ENCODE measurements around the gene METRN. TPM values are rescaled to one million over a fixed set of nuclear protein-coding genes. Genes with fewer than 3 reads are reported as not detected.

METRN gene
- total and polyA plus RNA-seq, 12 donors: 1.3 to 189 (median 75.6) TPM

DNA sequence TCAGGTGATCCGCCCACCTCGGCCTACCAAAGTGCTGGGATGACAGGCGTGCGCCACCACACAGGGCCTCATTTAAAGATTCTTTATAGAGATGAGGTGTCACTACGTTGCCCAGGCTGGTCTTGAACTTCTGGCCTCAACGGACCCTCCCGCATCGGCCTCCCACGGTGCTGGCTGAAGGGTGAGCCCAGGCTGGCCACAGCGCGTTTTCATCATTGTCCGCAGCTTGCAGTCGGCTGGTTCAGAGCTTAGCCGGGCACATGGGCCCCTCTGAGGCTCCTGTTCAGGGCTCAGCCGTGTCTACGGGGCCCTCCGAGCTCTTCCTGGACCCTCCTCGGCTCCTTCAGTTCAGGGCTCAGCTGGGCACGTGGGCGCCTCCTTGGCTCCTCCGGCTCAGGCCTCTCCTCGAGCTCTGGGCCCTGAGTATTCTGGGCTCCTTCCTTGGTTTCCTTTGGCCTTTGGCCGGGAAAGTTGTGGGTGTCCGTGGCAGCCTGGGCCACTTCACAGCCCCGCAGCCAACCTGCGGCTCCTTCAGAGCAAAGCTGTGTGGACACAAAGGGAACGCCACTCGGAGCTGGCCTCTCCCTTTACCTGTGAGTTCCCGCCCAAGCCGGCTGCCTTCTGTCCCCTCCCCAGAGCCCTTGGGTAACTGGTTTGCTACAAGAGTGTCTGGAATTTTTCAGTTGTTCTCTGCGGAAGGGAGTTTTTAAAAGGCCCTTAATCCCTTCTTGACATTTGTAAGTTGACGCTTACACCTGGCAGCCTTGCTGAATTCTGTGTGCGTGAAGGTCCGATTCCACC is 44.4 kb downstream of the METRN start:
- H3K4me1 ChIP-seq (replicated peaks in 1 of 2): no peaks in the 10 kb centered on the region
- H3K4me3 ChIP-seq: no peak overlapping the region
- H3K27me3 ChIP-seq: no peaks in the 10 kb centered on the region
- intact Hi-C loops (cut with DNase I): no loop called here
- no peak for TF ChIP-seq POLR2A (IDR thresholded peaks at IDR 0.05)
- TF ChIP-seq, protein P1, sequence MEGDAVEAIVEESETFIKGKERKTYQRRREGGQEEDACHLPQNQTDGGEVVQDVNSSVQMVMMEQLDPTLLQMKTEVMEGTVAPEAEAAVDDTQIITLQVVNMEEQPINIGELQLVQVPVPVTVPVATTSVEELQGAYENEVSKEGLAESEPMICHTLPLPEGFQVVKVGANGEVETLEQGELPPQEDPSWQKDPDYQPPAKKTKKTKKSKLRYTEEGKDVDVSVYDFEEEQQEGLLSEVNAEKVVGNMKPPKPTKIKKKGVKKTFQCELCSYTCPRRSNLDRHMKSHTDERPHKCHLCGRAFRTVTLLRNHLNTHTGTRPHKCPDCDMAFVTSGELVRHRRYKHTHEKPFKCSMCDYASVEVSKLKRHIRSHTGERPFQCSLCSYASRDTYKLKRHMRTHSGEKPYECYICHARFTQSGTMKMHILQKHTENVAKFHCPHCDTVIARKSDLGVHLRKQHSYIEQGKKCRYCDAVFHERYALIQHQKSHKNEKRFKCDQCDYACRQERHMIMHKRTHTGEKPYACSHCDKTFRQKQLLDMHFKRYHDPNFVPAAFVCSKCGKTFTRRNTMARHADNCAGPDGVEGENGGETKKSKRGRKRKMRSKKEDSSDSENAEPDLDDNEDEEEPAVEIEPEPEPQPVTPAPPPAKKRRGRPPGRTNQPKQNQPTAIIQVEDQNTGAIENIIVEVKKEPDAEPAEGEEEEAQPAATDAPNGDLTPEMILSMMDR (IDR thresholded peaks at IDR 0.05): no peak
- H3K36me3 ChIP-seq (replicated peaks in 1 of 2): no peaks in the 10 kb centered on the region
- DNase-seq: no peak
- no peaks in the 10 kb centered on the region for H3K9me3 ChIP-seq (replicated peaks in 1 of 3)
- no peak overlapping the region for H3K27ac ChIP-seq
- WGBS, 4 donors: 84 to 88% (median 85%) methylated on average over 18 to 34 of the region's 34 CpGs

DNA sequence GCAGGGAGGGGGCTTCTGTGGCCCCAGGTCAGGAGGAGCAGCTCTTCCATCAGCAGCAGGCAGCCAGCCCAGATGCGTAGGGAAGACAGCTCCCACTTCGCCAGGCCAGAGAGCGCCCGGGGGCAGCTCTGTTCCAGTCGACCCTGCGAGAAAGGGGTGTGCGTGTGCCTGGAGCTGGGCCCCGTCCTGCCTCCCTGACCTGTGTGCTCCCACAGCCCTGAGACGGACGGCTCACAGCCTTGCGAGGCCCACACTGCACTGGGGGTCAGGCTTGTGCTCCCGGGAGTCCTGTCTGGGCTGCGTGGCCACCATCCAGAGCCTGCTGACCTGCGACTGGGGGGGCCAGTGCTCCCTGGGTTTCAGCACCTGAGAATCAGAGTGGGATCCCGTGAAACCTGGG is 45.1 kb downstream of the METRN start:
- WGBS, 4 donors: 72 to 81% (median 75%) methylated on average over 4 to 15 of the region's 15 CpGs; no CpG with 5 or more reads in 1 of the 4 donors
- Histone ChIP-seq H3K9me3 (replicated peaks in 1 of 3) (no peaks in the 10 kb centered on the region), H3K4me1 (replicated peaks in 1 of 2) (no peaks in the 10 kb centered on the region), H3K4me3 (no peak overlapping the region), H3K27me3 (no peaks in the 10 kb centered on the region), H3K36me3 (replicated peaks in 1 of 2) (no peaks in the 10 kb centered on the region), H3K27ac (no peak overlapping the region)
- no peak for TF ChIP-seq POLR2A (IDR thresholded peaks at IDR 0.05)
- no peak for DNase-seq
- intact Hi-C loops (cut with DNase I): no loop called here

GRCh38 chr16:760545-761343 is 45.8 kb downstream of the METRN start, which contains the start of gene MSLN:
TSS of gene MSLN (plus strand) at chr16:760734. CDS start at chr16:762681, 1,947 bp downstream.
- Histone ChIP-seq H3K27ac (no peak within 1 kb of the TSS), H3K4me3 (no peak within 1 kb of the TSS), H3K27me3 (no peaks in the 10 kb centered on the region), H3K36me3 (replicated peaks in 1 of 2) (no peaks in the 10 kb centered on the region), H3K4me1 (replicated peaks in 1 of 2) (no peaks in the 10 kb centered on the region), H3K9me3 (replicated peaks in 1 of 3) (no peaks in the 10 kb centered on the region)
- intact Hi-C loops (cut with DNase I): no loop called here
- no peak for TF ChIP-seq POLR2A (IDR thresholded peaks at IDR 0.05)
- TF ChIP-seq, protein P1 (IDR thresholded peaks at IDR 0.05): no peak
- 76 to 83% (median 77%) methylated on average over 18 to 37 of the region's 37 CpGs for WGBS, 4 donors
- DNase-seq: no peak

- H3K4me1 ChIP-seq (replicated peaks in 1 of 2): no peaks in the 10 kb centered on the region
- TF ChIP-seq POLR2A (IDR thresholded peaks at IDR 0.05): no peak
- TF ChIP-seq, protein P1 (IDR thresholded peaks at IDR 0.05): no peak
- no peaks in the 10 kb centered on the region for H3K9me3 ChIP-seq (replicated peaks in 1 of 3)
- no peak overlapping the region for H3K4me3 ChIP-seq
- no peaks in the 10 kb centered on the region for H3K36me3 ChIP-seq (replicated peaks in 1 of 2)
- WGBS, 4 donors: 72 to 90% (median 74%) methylated on average over 7 to 22 of the region's 22 CpGs
- DNase-seq: no peak
- no peaks in the 10 kb centered on the region for H3K27me3 ChIP-seq
- no peak overlapping the region for H3K27ac ChIP-seq
- intact Hi-C loops (cut with DNase I): no loop called here
Measured at GRCh38 chr16:761625-762513, 47.0 kb downstream of the METRN start.

Measured in adrenal gland (tissue), 12 donors.